Memory B cell (primary cell): Measurements from ENCODE around the gene OGFR.

Experiments used
- ATAC-seq: fragments of 150-1000 bp; cut with Tn5 transposase; 2 replicates; pipeline ENCODE4 v1.10.0; 2021; ENCODE audit warnings: low read depth, mild to moderate bottlenecking, moderate library complexity
- DNase-seq, 2 donors: peaks; one replicate each; pipeline ENCODE4 v3.0.0; 2022; ENCODE audit warnings: low spot score in 2 of 2
- H3K27ac Mint-ChIP-seq: one replicate; pipeline ENCODE4 v1.8.0; 2022; ENCODE audit warnings: mild to moderate bottlenecking, moderate library complexity, mixed read lengths
- H3K27me3 Mint-ChIP-seq: one replicate; pipeline ENCODE4 v1.8.0; 2022; ENCODE audit warnings: mixed read lengths
- H3K36me3 Mint-ChIP-seq: one replicate; pipeline ENCODE4 v1.8.0; 2022; ENCODE audit warnings: mild to moderate bottlenecking, mixed read lengths
- H3K4me1 Mint-ChIP-seq: one replicate; pipeline ENCODE4 v1.8.0; 2022; ENCODE audit warnings: mixed read lengths
- H3K4me3 Mint-ChIP-seq: one replicate; pipeline ENCODE4 v1.8.0; 2022; ENCODE audit warnings: mild to moderate bottlenecking, moderate library complexity, mixed read lengths
- H3K9me3 Mint-ChIP-seq: one replicate; pipeline ENCODE4 v1.8.0; 2022; ENCODE audit warnings: mixed read lengths

The OGFR gene

GRCh38 chr20:62765432-62766070 lies 39.1 kb upstream of the OGFR start:
- Mint-ChIP-seq H3K4me1 (peaks cover 5% of the 10 kb centered on the region), H3K27ac (no peak overlapping the region), H3K36me3 (peaks cover 3% of the 10 kb centered on the region), H3K27me3 (peaks cover 20% of the 10 kb centered on the region), H3K9me3 (no peaks in the 10 kb centered on the region), H3K4me3 (no peak overlapping the region)
- ATAC-seq = no peak
- no peak for DNase-seq

- peaks cover 3% of the 10 kb centered on the region for H3K36me3 Mint-ChIP-seq
- no peak overlapping the region for H3K27ac Mint-ChIP-seq
- no peak for DNase-seq
- ATAC-seq = no peak
- H3K4me1 Mint-ChIP-seq = peaks cover 5% of the 10 kb centered on the region
- H3K4me3 Mint-ChIP-seq = no peak overlapping the region
- peaks cover 20% of the 10 kb centered on the region for H3K27me3 Mint-ChIP-seq
- H3K9me3 Mint-ChIP-seq = no peaks in the 10 kb centered on the region
Observed at GRCh38 chr20:62766071-62766450, 38.6 kb upstream of the OGFR start.

GRCh38 chr20:62766716-62767115 lies 37.9 kb upstream of the OGFR start:
- H3K27ac Mint-ChIP-seq = no peak overlapping the region
- ATAC-seq (no peak), DNase-seq (no peak)
- H3K4me3 Mint-ChIP-seq = no peak overlapping the region
- H3K4me1 Mint-ChIP-seq = peaks cover 5% of the 10 kb centered on the region
- peaks cover 22% of the 10 kb centered on the region for H3K27me3 Mint-ChIP-seq
- H3K36me3 Mint-ChIP-seq = peaks cover 3% of the 10 kb centered on the region
- no peaks in the 10 kb centered on the region for H3K9me3 Mint-ChIP-seq

GRCh38 chr20:62768234-62768546 lies 36.4 kb upstream of the OGFR start:
- H3K36me3 Mint-ChIP-seq = peaks cover 3% of the 10 kb centered on the region
- peaks cover 5% of the 10 kb centered on the region for H3K4me1 Mint-ChIP-seq
- no peak overlapping the region for H3K27ac Mint-ChIP-seq
- no peak overlapping the region for H3K4me3 Mint-ChIP-seq
- no peaks in the 10 kb centered on the region for H3K9me3 Mint-ChIP-seq
- peaks cover 20% of the 10 kb centered on the region for H3K27me3 Mint-ChIP-seq
- ATAC-seq (no peak), DNase-seq (no peak)

- DNase-seq (no peak), ATAC-seq (no peak)
- no peak overlapping the region for H3K4me3 Mint-ChIP-seq
- H3K9me3 Mint-ChIP-seq = no peaks in the 10 kb centered on the region
- peaks cover 17% of the 10 kb centered on the region for H3K27me3 Mint-ChIP-seq
- H3K27ac Mint-ChIP-seq = no peak overlapping the region
- peaks cover 5% of the 10 kb centered on the region for H3K4me1 Mint-ChIP-seq
- H3K36me3 Mint-ChIP-seq = peaks cover 3% of the 10 kb centered on the region
Observed at GRCh38 chr20:62768551-62769287, 35.9 kb upstream of the OGFR start.

GRCh38 chr20:62769346-62770071 lies 35.1 kb upstream of the OGFR start:
- Mint-ChIP-seq H3K27ac (no peak overlapping the region), H3K9me3 (no peaks in the 10 kb centered on the region), H3K27me3 (peaks cover 15% of the 10 kb centered on the region), H3K4me1 (peaks cover 5% of the 10 kb centered on the region), H3K36me3 (peaks cover 3% of the 10 kb centered on the region), H3K4me3 (no peak overlapping the region)
- DNase-seq (no peak), ATAC-seq (no peak)

GRCh38 chr20:62770111-62770910 lies 34.3 kb upstream of the OGFR start:
- Mint-ChIP-seq H3K9me3 (no peaks in the 10 kb centered on the region), H3K36me3 (no peaks in the 10 kb centered on the region), H3K4me1 (peaks cover 7% of the 10 kb centered on the region), H3K27me3 (peaks cover 12% of the 10 kb centered on the region), H3K4me3 (no peak overlapping the region), H3K27ac (no peak overlapping the region)
- no peak for ATAC-seq
- DNase-seq = no peak

- H3K9me3 Mint-ChIP-seq = no peaks in the 10 kb centered on the region
- no peak for ATAC-seq
- H3K4me3 Mint-ChIP-seq = no peak overlapping the region
- H3K27me3 Mint-ChIP-seq = peaks cover 12% of the 10 kb centered on the region
- peaks cover 10% of the 10 kb centered on the region for H3K4me1 Mint-ChIP-seq
- no peak for DNase-seq
- H3K27ac Mint-ChIP-seq = no peak overlapping the region
- no peaks in the 10 kb centered on the region for H3K36me3 Mint-ChIP-seq
Observed at GRCh38 chr20:62770916-62771315, 33.7 kb upstream of the OGFR start.

GRCh38 chr20:62771396-62772102 lies 33.1 kb upstream of the OGFR start:
- Mint-ChIP-seq H3K36me3 (no peaks in the 10 kb centered on the region), H3K9me3 (no peaks in the 10 kb centered on the region), H3K4me1 (peaks cover 16% of the 10 kb centered on the region), H3K27me3 (peaks cover 12% of the 10 kb centered on the region), H3K27ac (no peak overlapping the region), H3K4me3 (no peak overlapping the region)
- ATAC-seq (no peak), DNase-seq (no peak)

- ATAC-seq (no peak), DNase-seq (no peak)
- Mint-ChIP-seq H3K9me3 (no peaks in the 10 kb centered on the region), H3K36me3 (no peaks in the 10 kb centered on the region), H3K27me3 (peaks cover 11% of the 10 kb centered on the region), H3K4me1 (peaks cover 20% of the 10 kb centered on the region), H3K4me3 (no peak overlapping the region), H3K27ac (no peak overlapping the region)
Observed at GRCh38 chr20:62772103-62772611, 32.5 kb upstream of the OGFR start.

GRCh38 chr20:62772619-62772989 lies 32.0 kb upstream of the OGFR start:
- H3K9me3 Mint-ChIP-seq = no peaks in the 10 kb centered on the region
- peaks cover 9% of the 10 kb centered on the region for H3K27me3 Mint-ChIP-seq
- ATAC-seq (no peak), DNase-seq (no peak)
- no peak overlapping the region for H3K4me3 Mint-ChIP-seq
- H3K27ac Mint-ChIP-seq = no peak overlapping the region
- H3K4me1 Mint-ChIP-seq = peaks cover 21% of the 10 kb centered on the region
- H3K36me3 Mint-ChIP-seq = no peaks in the 10 kb centered on the region

- Mint-ChIP-seq H3K36me3 (no peaks in the 10 kb centered on the region), H3K4me3 (no peak overlapping the region), H3K27me3 (peaks cover 7% of the 10 kb centered on the region), H3K4me1 (peaks cover 21% of the 10 kb centered on the region), H3K9me3 (no peaks in the 10 kb centered on the region), H3K27ac (no peak overlapping the region)
- no peak for DNase-seq
- no peak for ATAC-seq
Observed at GRCh38 chr20:62772990-62773844, 31.4 kb upstream of the OGFR start.
